ENCODE data around the gene SCYGR2. TPM values are rescaled to one million over a fixed set of nuclear protein-coding genes. Genes with fewer than 3 reads are reported as not detected.

SCYGR2 gene, protein sequence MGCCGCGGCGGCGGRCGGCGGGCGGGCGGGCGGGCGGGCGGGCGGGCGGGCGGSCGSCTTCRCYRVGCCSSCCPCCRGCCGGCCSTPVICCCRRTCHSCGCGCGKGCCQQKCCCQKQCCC
- total RNA-seq, result not detected in 2 replicates

GRCh38 chr2:227598835-227599503 lies at the start of gene SCYGR2:
SCYGR2 (plus strand) TSS chr2:227598893; CDS start chr2:227598893, 0 bp downstream.

GRCh38 chr2:227614740-227615139 lies 16.0 kb downstream of the SCYGR2 start, which contains the start of gene SCYGR3:
SCYGR3 (minus strand) TSS chr2:227614840; CDS start chr2:227614840, 0 bp downstream.

GRCh38 chr2:227617316-227618230 lies 18.9 kb downstream of the SCYGR2 start, which contains the start of gene SCYGR4:
SCYGR4 (plus strand) TSS chr2:227617498; CDS start chr2:227617498, 0 bp downstream.

Other genes with a start within 250 kb of the SCYGR2 start
- not detected in 2 replicates for gene TM4SF20, start 219.6 kb upstream of the SCYGR2 start, total RNA-seq
- not detected in 2 replicates for gene SCYGR1, start 210.9 kb upstream of the SCYGR2 start, total RNA-seq
- 79.9 and 83.4 TPM in 2 replicates for gene AGFG1, start 126.7 kb upstream of the SCYGR2 start, total RNA-seq
- not detected in 2 replicates for gene SCYGR3, start 15.9 kb downstream of the SCYGR2 start, total RNA-seq
- not detected in 2 replicates for gene SCYGR4, start 18.6 kb downstream of the SCYGR2 start, total RNA-seq
- not detected in 2 replicates for gene SCYGR5, start 67.9 kb downstream of the SCYGR2 start, total RNA-seq
- 2.2 and 2.6 TPM in 2 replicates for gene SLC19A3, start 119.1 kb downstream of the SCYGR2 start, total RNA-seq
- gene SCYGR6, start 125.9 kb downstream of the SCYGR2 start, total RNA-seq, result not detected in 2 replicates
- not detected in 2 replicates for gene SCYGR7, start 129.4 kb downstream of the SCYGR2 start, total RNA-seq
- gene SCYGR8, start 147.0 kb downstream of the SCYGR2 start, total RNA-seq, result not detected in 2 replicates
- gene CCL20, start 214.9 kb downstream of the SCYGR2 start, total RNA-seq, result 0.54 and 0.65 TPM in 2 replicates